ENCODE data around the gene PCDH19. TPM values are rescaled to one million over a fixed set of nuclear protein-coding genes. Genes with fewer than 3 reads are reported as not detected.

The PCDH19 gene
- total RNA-seq, 1 experiment from 2014 or later = 0.08 TPM

DNA sequence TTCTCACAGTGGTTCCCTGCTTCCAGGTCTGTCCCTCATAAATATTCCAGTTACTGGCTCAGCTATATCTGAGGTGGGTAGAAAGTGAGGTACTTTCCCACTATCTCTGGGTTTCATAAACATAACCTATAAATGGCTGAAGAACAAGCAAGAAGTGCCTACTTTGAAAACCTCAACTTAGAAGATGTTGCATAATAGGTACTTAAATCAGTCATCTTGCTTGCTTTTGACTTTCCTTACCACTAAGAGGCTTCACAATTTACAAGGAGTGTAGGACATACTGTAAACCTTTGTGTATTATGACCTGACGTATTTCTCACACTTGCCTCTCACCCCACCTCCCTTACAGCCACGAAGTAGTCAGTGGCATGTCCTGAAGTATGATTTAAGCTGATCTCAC lies 145.9 kb downstream of the PCDH19 start:
- no peak for DNase-seq (ENCODE audit: low read depth, low spot score)

DNA sequence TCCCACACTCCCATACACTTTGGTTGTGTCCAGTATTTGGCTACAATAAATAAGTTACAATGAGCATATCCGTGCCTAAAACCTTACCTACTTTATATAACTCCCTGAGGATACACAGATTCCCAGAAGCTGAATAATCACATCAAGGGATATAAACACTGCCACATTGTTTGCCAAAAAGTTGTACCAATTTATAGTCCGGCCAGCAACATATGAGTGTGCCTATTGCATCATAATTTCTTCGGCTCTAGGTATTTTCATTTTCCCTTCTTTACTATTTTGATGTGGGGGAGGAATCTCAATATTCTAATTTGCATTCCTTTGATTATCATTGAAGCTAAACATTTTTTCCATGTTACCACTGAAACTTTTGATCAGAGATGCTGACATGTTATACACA lies 146.4 kb downstream of the PCDH19 start:
- Histone ChIP-seq H3K27ac (ENCODE audit: low read length) (no peak overlapping the region), H3K36me3 (ENCODE audit: control insufficient read depth, insufficient read depth, low read length) (no peaks in the 10 kb centered on the region), H3K27me3 (ENCODE audit: control insufficient read depth, insufficient read depth, low read length) (no peaks in the 10 kb centered on the region), H3K9me3 (ENCODE audit: control insufficient read depth, insufficient read depth, low read depth, low read length) (no peaks in the 10 kb centered on the region), H3K4me3 (ENCODE audit: low read depth in 2 of 2, low read length in 2 of 2) (no peak overlapping the region), H3K4me1 (ENCODE audit: control insufficient read depth, insufficient read depth, low read length) (no peaks in the 10 kb centered on the region)
- CTCF ChIA-PET = no interaction called here
- no peak for TF ChIP-seq POLR2AphosphoS5 (IDR thresholded peaks at IDR 0.05; ENCODE audit: low read depth, low read length)
- no peak for TF ChIP-seq CTCF (IDR thresholded peaks at IDR 0.05)
- TF ChIP-seq REST (IDR thresholded peaks at IDR 0.05; ENCODE audit: insufficient read depth in 1 of 2, low read depth in 2 of 2, low read length in 1 of 2) = no peak
- no peak for TF ChIP-seq TCF7L2 (IDR thresholded peaks at IDR 0.05; ENCODE audit: low read depth, low read length)
- TF ChIP-seq SIN3A (IDR thresholded peaks at IDR 0.05; ENCODE audit: borderline replicate concordance, insufficient read depth, low read depth, low read length) = no peak
- intact Hi-C loops (cut with micrococcal nuclease; ENCODE audit: unreplicated experiment) = no loop called here
- POLR2A ChIA-PET = no interaction called here
- in situ Hi-C loops (cut with HindIII; ENCODE audit: low pct_unique_long_range_greater_than_20kb, low sequenced_read_pairs) = no loop called here
- DNase-seq (ENCODE audit: low read depth, low spot score) (no peak), ATAC-seq (no peak)
- no TSS peak for BruUV-seq (replicated peaks)

More for the DNA sequence above, 145.9 kb downstream of the PCDH19 start:
- ATAC-seq = no peak
- ChIA-PET CTCF (no interaction called here), POLR2A (no interaction called here)
- Histone ChIP-seq H3K27ac (ENCODE audit: low read length) (no peak overlapping the region), H3K27me3 (ENCODE audit: control insufficient read depth, insufficient read depth, low read length) (no peaks in the 10 kb centered on the region), H3K36me3 (ENCODE audit: control insufficient read depth, insufficient read depth, low read length) (no peaks in the 10 kb centered on the region), H3K9me3 (ENCODE audit: control insufficient read depth, insufficient read depth, low read depth, low read length) (no peaks in the 10 kb centered on the region), H3K4me3 (ENCODE audit: low read depth in 2 of 2, low read length in 2 of 2) (no peak overlapping the region), H3K4me1 (ENCODE audit: control insufficient read depth, insufficient read depth, low read length) (no peaks in the 10 kb centered on the region)
- in situ Hi-C loops (cut with HindIII; ENCODE audit: low pct_unique_long_range_greater_than_20kb, low sequenced_read_pairs) (no loop called here), intact Hi-C loops (cut with micrococcal nuclease; ENCODE audit: unreplicated experiment) (no loop called here)
- BruUV-seq (replicated peaks) = no TSS peak
- TF ChIP-seq POLR2AphosphoS5 (IDR thresholded peaks at IDR 0.05; ENCODE audit: low read depth, low read length) (no peak), SIN3A (IDR thresholded peaks at IDR 0.05; ENCODE audit: borderline replicate concordance, insufficient read depth, low read depth, low read length) (no peak), REST (IDR thresholded peaks at IDR 0.05; ENCODE audit: insufficient read depth in 1 of 2, low read depth in 2 of 2, low read length in 1 of 2) (no peak), TCF7L2 (IDR thresholded peaks at IDR 0.05; ENCODE audit: low read depth, low read length) (no peak), CTCF (IDR thresholded peaks at IDR 0.05) (no peak)

Data from Panc1 (cell line).